ENCODE measurements around the gene ARF4.

The ARF4 gene

GRCh38 chr3:57577801-57578200 lies 19.3 kb downstream of the ARF4 start:
- DNase-seq: no peak

GRCh38 chr3:57575966-57576626 lies 21.0 kb downstream of the ARF4 start:
- DNase-seq: no peak

GRCh38 chr3:57572096-57572495 lies 25.0 kb downstream of the ARF4 start:
- DNase-seq: no peak

GRCh38 chr3:57570878-57571277 lies 26.3 kb downstream of the ARF4 start:
- DNase-seq: no peak

- DNase-seq: no peak
Measured at GRCh38 chr3:57569859-57570450, 27.2 kb downstream of the ARF4 start.

GRCh38 chr3:57559526-57559925 lies 37.6 kb downstream of the ARF4 start:
- DNase-seq: no peak

GRCh38 chr3:57557085-57557537 lies 40.0 kb downstream of the ARF4 start:
- peak; percentile 19 for DNase-seq

- no peak for DNase-seq
Measured at GRCh38 chr3:57556459-57557084, 40.6 kb downstream of the ARF4 start.

- DNase-seq: peak; percentile 91
Measured at GRCh38 chr3:57555738-57556458, 41.2 kb downstream of the ARF4 start, which contains the start of gene PDE12. PDE12 (plus strand) TSS chr3:57556274; CDS start chr3:57556380, 106 bp downstream.

- no peak for DNase-seq
Measured at GRCh38 chr3:57555306-57555705, 41.8 kb downstream of the ARF4 start.

- DNase-seq: no peak
Measured at GRCh38 chr3:57546616-57547015, 50.5 kb downstream of the ARF4 start.

GRCh38 chr3:57545636-57546268 lies 51.4 kb downstream of the ARF4 start:
- DNase-seq: no peak

GRCh38 chr3:57544181-57545125 lies 52.7 kb downstream of the ARF4 start, which contains the start of gene DNAH12:
DNAH12 (minus strand) TSS chr3:57544344; CDS start chr3:57542870, 1,474 bp downstream.
- DNase-seq: peak; percentile 78

GRCh38 chr3:57538465-57538864 lies 58.7 kb downstream of the ARF4 start:
- DNase-seq: no peak

GRCh38 chr3:57530071-57530608 lies 67.0 kb downstream of the ARF4 start:
- no peak for DNase-seq

Measured in femur (tissue), 1 donor.